HCT116 (cell line): ENCODE measurements around the gene FMN1. TPM values are rescaled to one million over a fixed set of nuclear protein-coding genes. Genes with fewer than 3 reads are reported as not detected.

Source experiments
- ATAC-seq: fragments of 200-7000 bp; cut with Tn5 transposase; 2 replicates; pipeline ENCODE4 v1.9.1; 2020; ENCODE audit warnings: mild to moderate bottlenecking, moderate library complexity
- BruUV-seq: library from RNA; stranded (reverse); fragments of 400-500 nt; replicated peaks from 2 replicates; lab custom pipeline; 2021; lab: Mats Ljungman, UMichigan
- CTCF ChIA-PET: fragments of 300-600 bp; sonication (Branson Sonifier 250); formaldehyde crosslinking; loops from one replicate; lab custom pipeline; 2021; ENCODE audit warnings: antibody characterized with exemption; lab: Charles Lee
- POLR2A ChIA-PET: fragments of 300-600, 350-600 bp; sonication (Branson Sonifier 250); formaldehyde crosslinking; loops from one replicate; lab custom pipeline; 2021; ENCODE audit warnings: antibody characterized with exemption; lab: Charles Lee
- RAD21 ChIA-PET, 2 experiments: fragments of 300-600 bp; sonication (Branson Sonifier 250); formaldehyde crosslinking; loops; one replicate each; lab custom pipeline; 2023; ENCODE audit warnings: low total read pairs in 2 of 2; ENCODE audit not compliant: uncharacterized antibody in 2 of 2, unreplicated experiment in 2 of 2, low non-redundant PET in 1 of 2; lab: Charles Lee
- DNase-seq: peaks from one replicate; pipeline ENCODE4 v3.0.0-alpha.2; 2010; ENCODE audit warnings: low read depth, low spot score
- H2AFZ ChIP-seq: fragments of 200-600 bp; shearing (Covaris generic), sonication (generic); 2 replicates; pipeline ENCODE4 v1.6.1; 2017; ENCODE audit warnings: low read depth, mixed run types, mixed read lengths, antibody characterized with exemption, low read length; ENCODE audit not compliant: poor library complexity, severe bottlenecking
- H3K27ac ChIP-seq: 2 replicates; pipeline ENCODE4 v1.5.1; 2012; ENCODE audit warnings: low read depth, low read length
- H3K27me3 ChIP-seq: fragments of 200-600 bp; sonication (generic); 2 replicates; pipeline ENCODE4 v1.6.1; 2016; ENCODE audit warnings: mixed run types, low read length, mixed read lengths; ENCODE audit not compliant: insufficient read depth
- H3K36me3 ChIP-seq, 2 experiments: fragments of 200-500 bp in 1 of 2; fragments of 200-600 bp in 1 of 2; sonication (Bioruptor generic) in 1 of 2; sonication (generic) in 1 of 2; 2 replicates each; pipeline versions ENCODE4 v1.5.1 to v1.6.1; 2014 to 2016; ENCODE audit warnings: low read length in 2 of 2, inconsistent platforms in 1 of 2, mixed read lengths in 1 of 2, mixed run types in 1 of 2; ENCODE audit not compliant: insufficient read depth in 2 of 2, control insufficient read depth in 1 of 2
- H3K4me1 ChIP-seq, 2 experiments: fragments of 200-600 bp in 1 of 2; sonication (generic) in 1 of 2; 2 replicates each; pipeline versions ENCODE4 v1.5.1 to v1.6.1; 2012 to 2017; ENCODE audit warnings: low read length in 2 of 2, inconsistent platforms in 1 of 2, mild to moderate bottlenecking in 1 of 2, mixed read lengths in 1 of 2, mixed run types in 1 of 2, moderate library complexity in 1 of 2; ENCODE audit not compliant: insufficient read depth in 2 of 2, control insufficient read depth in 1 of 2
- H3K4me2 ChIP-seq: fragments of 200-600 bp; sonication (generic); 2 replicates; pipeline ENCODE4 v1.6.1; 2017; ENCODE audit warnings: mixed run types, low read length, mixed read lengths
- H3K4me3 ChIP-seq, 2 experiments: fragments of 200-600 bp in 1 of 2; sonication (generic) in 1 of 2; replicated peaks in 1 of 2; 2 replicates each; pipeline ENCODE4 v1.5.1; 2011 to 2016; ENCODE audit warnings: low read length in 2 of 2, control low read depth in 1 of 2, low read depth in 1 of 2, mild to moderate bottlenecking in 1 of 2, mixed read lengths in 1 of 2, mixed run types in 1 of 2
- H3K79me2 ChIP-seq: fragments of 200-600 bp; sonication (generic); 2 replicates; pipeline ENCODE4 v1.6.1; 2017; ENCODE audit warnings: mild to moderate bottlenecking, mixed run types, low read length, moderate library complexity, mixed read lengths; ENCODE audit not compliant: insufficient read depth
- H3K9ac ChIP-seq: fragments of 200-600 bp; sonication (generic); 2 replicates; pipeline ENCODE4 v1.6.1; 2016; ENCODE audit warnings: low read length, mixed read lengths
- H3K9me2 ChIP-seq: fragments of 200-600 bp; sonication (generic), shearing (Covaris generic); 2 replicates; pipeline ENCODE4 v1.6.1; 2017; ENCODE audit warnings: mixed run types, mild to moderate bottlenecking, moderate library complexity; ENCODE audit not compliant: insufficient read depth
- H3K9me3 ChIP-seq, 2 experiments: fragments of 200-500 bp in 1 of 2; fragments of 200-600 bp in 1 of 2; sonication (Bioruptor generic) in 1 of 2; sonication (generic) in 1 of 2; 2 replicates each; pipeline ENCODE4 v1.6.1; 2014 to 2017; ENCODE audit warnings: low read length in 2 of 2, mixed read lengths in 2 of 2, inconsistent platforms in 1 of 2, low read depth in 1 of 2, mild to moderate bottlenecking in 1 of 2, mixed run types in 1 of 2, moderate library complexity in 1 of 2; ENCODE audit not compliant: control insufficient read depth in 1 of 2, insufficient read depth in 1 of 2
- H4K20me1 ChIP-seq: fragments of 200-600 bp; sonication (generic), shearing (Covaris generic); 2 replicates; pipeline ENCODE4 v1.6.1; 2017; ENCODE audit warnings: mixed run types, mild to moderate bottlenecking, moderate library complexity; ENCODE audit not compliant: insufficient read depth
- SRF ChIP-seq: IDR thresholded peaks from 2 replicates; pipeline ENCODE4 v1.6.1; 2012; ENCODE audit warnings: low read depth
- TCF7L2 ChIP-seq: IDR thresholded peaks from 2 replicates; pipeline ENCODE4 v1.7.0; 2011; ENCODE audit warnings: borderline replicate concordance, inconsistent platforms; ENCODE audit not compliant: insufficient read depth, insufficient read length; ENCODE audit errors: extremely low read depth
- YY1 ChIP-seq: IDR thresholded peaks from 2 replicates; pipeline ENCODE4 v1.6.1; 2011; ENCODE audit warnings: low read length, low read depth, moderate library complexity, mild to moderate bottlenecking; ENCODE audit not compliant: insufficient replicate concordance; ENCODE audit errors: extremely low read depth
- ZFX ChIP-seq: fragments of 450-650 bp; IDR thresholded peaks from 2 replicates; pipeline ENCODE4 v1.6.1; 2017
- ZNF274 ChIP-seq: fragments of 200-500 bp; sonication (Bioruptor generic); IDR thresholded peaks from 2 replicates; pipeline ENCODE4 v1.6.1; 2014; ENCODE audit warnings: mild to moderate bottlenecking, low read depth, low read length, inconsistent platforms
- intact Hi-C: fragments of 100-400 bp; cut with micrococcal nuclease; formaldehyde crosslinking; loops from 2 replicates; pipeline ENCODE4 v1.10.0; 2022
- total RNA-seq: library from RNA; stranded (reverse); gene quantifications from one replicate; pipeline ENCODE4 v1.2.1, GENCODE V29; 2021; ENCODE audit not compliant: unreplicated experiment
- TF ChIP-seq, protein P1 (sequence below): IDR thresholded peaks from 2 replicates; pipeline ENCODE4 v1.6.1; 2012
- TF ChIP-seq, protein P2 (sequence below): IDR thresholded peaks from 2 replicates; pipeline ENCODE4 v1.6.1; 2011; ENCODE audit warnings: mild to moderate bottlenecking, low read length, moderate library complexity; ENCODE audit not compliant: insufficient replicate concordance; ENCODE audit errors: extremely low read depth
- TF ChIP-seq, protein P3 (sequence below): IDR thresholded peaks from 2 replicates; pipeline ENCODE4 v1.6.1; 2012; ENCODE audit warnings: low read depth

FMN1 gene
- total RNA-seq, 1 experiment from 2014 or later = 0.39 TPM

DNA sequence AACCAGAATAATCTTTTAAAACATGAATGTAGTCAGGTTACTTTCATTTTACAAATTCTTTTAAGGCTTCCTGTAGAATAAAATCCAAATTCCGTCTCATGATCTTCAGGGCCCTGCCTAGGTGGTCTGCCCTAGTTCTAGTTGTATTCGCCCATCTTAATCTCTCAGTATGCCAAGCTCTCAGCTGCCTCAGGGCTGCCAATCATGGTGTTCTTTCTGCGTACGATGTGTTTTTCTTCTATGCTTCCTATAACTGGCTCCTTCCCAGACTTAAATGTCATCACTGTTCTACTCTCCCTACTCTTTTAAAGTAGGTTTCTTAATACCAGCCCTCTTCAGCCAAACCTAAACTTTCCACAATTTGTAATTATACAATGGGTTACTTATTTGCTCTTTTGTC, 369.3 kb downstream of the FMN1 start:
- TF ChIP-seq SRF (no peak), TCF7L2 (no peak)
- Histone ChIP-seq H3K27me3 (no peaks in the 10 kb centered on the region), H2AFZ (no peak overlapping the region), H3K27ac (no peak overlapping the region), H3K4me3 (no peak overlapping the region), H3K36me3 (no peaks in the 10 kb centered on the region), H4K20me1 (no peaks in the 10 kb centered on the region), H3K4me1 (peaks cover 0 to 11% of the 10 kb centered on the region in 2 experiments; a peak in 1 of 4 replicates), H3K9me3 (no peaks in the 10 kb centered on the region), H3K79me2 (no peaks in the 10 kb centered on the region), H3K9ac (no peak overlapping the region), H3K9me2 (no peaks in the 10 kb centered on the region), H3K4me2 (no peak overlapping the region)
- CTCF ChIA-PET = no interaction called here
- no peak for DNase-seq
- ATAC-seq = no peak
- POLR2A ChIA-PET = no interaction called here
- BruUV-seq = no TSS peak
- intact Hi-C loops = no loop called here
- RAD21 ChIA-PET = no interaction called here

DNA sequence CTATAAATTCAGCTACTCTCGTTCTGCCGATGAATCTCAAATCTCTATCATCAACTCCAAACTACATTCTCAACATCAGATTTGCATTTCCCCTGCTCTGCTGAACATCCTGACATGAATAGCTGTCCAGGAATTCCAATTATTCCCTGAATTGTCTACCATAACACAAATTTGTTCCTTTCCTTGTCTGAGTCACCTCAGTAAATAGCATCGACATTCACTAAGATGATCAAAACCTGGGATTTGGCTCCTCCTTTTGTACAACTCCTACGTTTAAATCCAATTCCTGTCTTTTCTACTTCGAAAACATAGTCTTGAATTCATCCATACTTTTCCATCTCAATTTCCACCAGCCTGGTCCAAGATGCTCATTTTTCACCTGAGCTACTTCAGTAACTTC, 369.7 kb downstream of the FMN1 start:
- no peaks in the 10 kb centered on the region for H3K27me3 ChIP-seq
- H3K4me2 ChIP-seq = peak overlapping the region; percentile 30
- no peak overlapping the region for H3K4me3 ChIP-seq
- ChIA-PET POLR2A (no interaction called here), CTCF (no interaction called here), RAD21 (no interaction called here)
- H2AFZ ChIP-seq = no peak overlapping the region
- H4K20me1 ChIP-seq = no peaks in the 10 kb centered on the region
- H3K27ac ChIP-seq = no peak overlapping the region
- no TSS peak for BruUV-seq
- no peak for TF ChIP-seq YY1
- TF ChIP-seq, protein P1, sequence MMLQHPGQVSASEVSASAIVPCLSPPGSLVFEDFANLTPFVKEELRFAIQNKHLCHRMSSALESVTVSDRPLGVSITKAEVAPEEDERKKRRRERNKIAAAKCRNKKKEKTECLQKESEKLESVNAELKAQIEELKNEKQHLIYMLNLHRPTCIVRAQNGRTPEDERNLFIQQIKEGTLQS = no peak
- TF ChIP-seq ZNF274 = no peak
- TF ChIP-seq, protein P2, sequence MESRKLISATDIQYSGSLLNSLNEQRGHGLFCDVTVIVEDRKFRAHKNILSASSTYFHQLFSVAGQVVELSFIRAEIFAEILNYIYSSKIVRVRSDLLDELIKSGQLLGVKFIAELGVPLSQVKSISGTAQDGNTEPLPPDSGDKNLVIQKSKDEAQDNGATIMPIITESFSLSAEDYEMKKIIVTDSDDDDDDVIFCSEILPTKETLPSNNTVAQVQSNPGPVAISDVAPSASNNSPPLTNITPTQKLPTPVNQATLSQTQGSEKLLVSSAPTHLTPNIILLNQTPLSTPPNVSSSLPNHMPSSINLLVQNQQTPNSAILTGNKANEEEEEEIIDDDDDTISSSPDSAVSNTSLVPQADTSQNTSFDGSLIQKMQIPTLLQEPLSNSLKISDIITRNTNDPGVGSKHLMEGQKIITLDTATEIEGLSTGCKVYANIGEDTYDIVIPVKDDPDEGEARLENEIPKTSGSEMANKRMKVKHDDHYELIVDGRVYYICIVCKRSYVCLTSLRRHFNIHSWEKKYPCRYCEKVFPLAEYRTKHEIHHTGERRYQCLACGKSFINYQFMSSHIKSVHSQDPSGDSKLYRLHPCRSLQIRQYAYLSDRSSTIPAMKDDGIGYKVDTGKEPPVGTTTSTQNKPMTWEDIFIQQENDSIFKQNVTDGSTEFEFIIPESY = no peak
- TF ChIP-seq, protein P3, sequence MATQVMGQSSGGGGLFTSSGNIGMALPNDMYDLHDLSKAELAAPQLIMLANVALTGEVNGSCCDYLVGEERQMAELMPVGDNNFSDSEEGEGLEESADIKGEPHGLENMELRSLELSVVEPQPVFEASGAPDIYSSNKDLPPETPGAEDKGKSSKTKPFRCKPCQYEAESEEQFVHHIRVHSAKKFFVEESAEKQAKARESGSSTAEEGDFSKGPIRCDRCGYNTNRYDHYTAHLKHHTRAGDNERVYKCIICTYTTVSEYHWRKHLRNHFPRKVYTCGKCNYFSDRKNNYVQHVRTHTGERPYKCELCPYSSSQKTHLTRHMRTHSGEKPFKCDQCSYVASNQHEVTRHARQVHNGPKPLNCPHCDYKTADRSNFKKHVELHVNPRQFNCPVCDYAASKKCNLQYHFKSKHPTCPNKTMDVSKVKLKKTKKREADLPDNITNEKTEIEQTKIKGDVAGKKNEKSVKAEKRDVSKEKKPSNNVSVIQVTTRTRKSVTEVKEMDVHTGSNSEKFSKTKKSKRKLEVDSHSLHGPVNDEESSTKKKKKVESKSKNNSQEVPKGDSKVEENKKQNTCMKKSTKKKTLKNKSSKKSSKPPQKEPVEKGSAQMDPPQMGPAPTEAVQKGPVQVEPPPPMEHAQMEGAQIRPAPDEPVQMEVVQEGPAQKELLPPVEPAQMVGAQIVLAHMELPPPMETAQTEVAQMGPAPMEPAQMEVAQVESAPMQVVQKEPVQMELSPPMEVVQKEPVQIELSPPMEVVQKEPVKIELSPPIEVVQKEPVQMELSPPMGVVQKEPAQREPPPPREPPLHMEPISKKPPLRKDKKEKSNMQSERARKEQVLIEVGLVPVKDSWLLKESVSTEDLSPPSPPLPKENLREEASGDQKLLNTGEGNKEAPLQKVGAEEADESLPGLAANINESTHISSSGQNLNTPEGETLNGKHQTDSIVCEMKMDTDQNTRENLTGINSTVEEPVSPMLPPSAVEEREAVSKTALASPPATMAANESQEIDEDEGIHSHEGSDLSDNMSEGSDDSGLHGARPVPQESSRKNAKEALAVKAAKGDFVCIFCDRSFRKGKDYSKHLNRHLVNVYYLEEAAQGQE = no peak
- TF ChIP-seq ZFX = no peak
- no peaks in the 10 kb centered on the region for H3K9me3 ChIP-seq
- no peaks in the 10 kb centered on the region for H3K36me3 ChIP-seq
- intact Hi-C loops = no loop called here
- DNase-seq (no peak), ATAC-seq (no peak)
- H3K4me1 ChIP-seq = peaks cover 0 to 11% of the 10 kb centered on the region in 2 experiments; a peak in 1 of 4 replicates
- H3K9me2 ChIP-seq = no peaks in the 10 kb centered on the region
- no peak overlapping the region for H3K9ac ChIP-seq
- no peaks in the 10 kb centered on the region for H3K79me2 ChIP-seq
